ENCODE measurements around the gene LAIR1. TPM values are rescaled to one million over a fixed set of nuclear protein-coding genes. Genes with fewer than 3 reads are reported as not detected.
"Not testable (repeated sequence)": the region's sequence is repeated elsewhere in the genome, so short reads cannot be mapped to it uniquely, and the experiment has no call there.

Gene LAIR1
- total RNA-seq, 1 donor from 2014 or later: not detected

GRCh38 chr19:54376610-54377285, 12.0 kb upstream of the LAIR1 start:
- no peak overlapping the region for H3K4me3 Mint-ChIP-seq
- H3K36me3 Mint-ChIP-seq: no peaks in the 10 kb centered on the region
- TF ChIP-seq CTCF (conservative IDR thresholded peaks at IDR 0.05): no peak
- DNase-seq (ENCODE audit: extremely low spot score, unreplicated experiment): no peak
- peaks cover 25% of the 10 kb centered on the region for H3K27me3 Mint-ChIP-seq
- no peak overlapping the region for H3K27ac Mint-ChIP-seq
- no peaks in the 10 kb centered on the region for H3K4me1 Mint-ChIP-seq (ENCODE audit: unreplicated experiment)
- no peaks in the 10 kb centered on the region for H3K9me3 Mint-ChIP-seq

GRCh38 chr19:54375181-54375938, 10.6 kb upstream of the LAIR1 start:
- not testable (repeated sequence) for H3K9me3 Mint-ChIP-seq; H3K4me3 Mint-ChIP-seq; H3K4me1 Mint-ChIP-seq (ENCODE audit: unreplicated experiment); H3K27ac Mint-ChIP-seq; DNase-seq (ENCODE audit: extremely low spot score, unreplicated experiment); H3K36me3 Mint-ChIP-seq
- peaks cover 23% of the 10 kb centered on the region for H3K27me3 Mint-ChIP-seq

DNA sequence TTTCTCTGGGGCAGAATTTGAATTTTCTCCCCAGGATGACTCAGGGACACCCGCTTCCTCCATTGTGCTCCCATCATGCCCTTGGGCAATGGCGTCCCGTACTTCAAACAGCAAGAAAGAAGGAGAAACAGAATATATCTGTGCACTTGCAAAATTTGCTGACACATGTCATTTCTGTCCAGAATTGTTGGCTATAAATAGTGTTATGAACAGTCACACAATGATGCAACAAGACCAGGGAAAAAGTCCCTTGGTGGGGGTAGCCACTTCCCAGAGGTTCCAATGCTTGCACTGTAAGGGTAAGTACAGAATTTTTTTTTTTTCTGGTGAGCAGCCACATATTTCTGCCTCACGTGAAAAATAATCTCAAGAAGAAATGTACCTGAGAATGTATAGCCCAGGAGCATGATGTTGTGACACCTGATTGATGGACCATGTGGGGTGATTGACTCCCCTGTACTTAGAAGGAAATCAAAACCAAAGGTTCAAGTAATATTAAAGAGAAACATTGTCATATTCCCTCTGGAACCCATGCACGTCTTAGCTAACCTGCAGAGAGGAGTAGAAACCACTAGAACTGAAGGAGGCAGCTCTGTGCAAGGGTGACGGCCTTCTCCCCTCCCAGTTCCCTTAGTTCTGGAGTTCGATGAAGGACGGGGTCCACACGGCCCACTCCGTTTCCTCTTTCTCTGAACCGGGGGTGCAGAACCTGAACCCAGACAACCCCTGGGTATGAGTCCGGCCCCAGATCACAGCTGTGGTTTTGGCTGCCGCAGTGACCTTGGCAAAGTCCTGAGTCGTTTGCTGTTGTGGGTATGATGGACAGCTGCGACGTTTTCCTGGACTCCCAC, 9.3 kb upstream of the LAIR1 start:
- no peaks in the 10 kb centered on the region for H3K9me3 Mint-ChIP-seq
- peaks cover 18% of the 10 kb centered on the region for H3K27me3 Mint-ChIP-seq
- no peak overlapping the region for H3K27ac Mint-ChIP-seq

DNA sequence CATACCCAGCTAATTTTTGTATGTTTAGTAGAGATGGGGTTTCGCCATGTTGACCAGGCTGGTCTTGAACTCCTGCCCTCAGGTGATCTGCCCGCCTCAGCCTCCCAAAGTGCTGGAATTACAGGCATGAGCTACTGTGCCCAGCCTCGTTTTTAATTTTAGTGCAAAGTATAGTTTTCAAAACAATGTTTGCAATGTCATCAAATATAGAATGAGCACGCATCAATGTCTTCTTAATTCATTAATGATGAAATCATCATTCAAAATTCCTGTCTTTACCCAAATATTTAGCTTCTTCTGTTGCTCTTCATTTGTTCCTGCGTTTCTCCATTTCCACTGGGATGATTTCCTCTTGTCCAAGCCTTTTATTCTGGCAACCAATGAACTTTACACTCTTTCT, 6.7 kb upstream of the LAIR1 start:
- not testable (repeated sequence) for DNase-seq (ENCODE audit: extremely low spot score, unreplicated experiment); H3K4me1 Mint-ChIP-seq (ENCODE audit: unreplicated experiment); H3K36me3 Mint-ChIP-seq; H3K27ac Mint-ChIP-seq; H3K9me3 Mint-ChIP-seq; H3K4me3 Mint-ChIP-seq
- peaks cover 14% of the 10 kb centered on the region for H3K27me3 Mint-ChIP-seq

More for the DNA sequence above, 9.3 kb upstream of the LAIR1 start:
- Mint-ChIP-seq H3K4me3 (no peak overlapping the region), H3K36me3 (no peaks in the 10 kb centered on the region), H3K4me1 (ENCODE audit: unreplicated experiment) (no peaks in the 10 kb centered on the region)
- no peak for DNase-seq (ENCODE audit: extremely low spot score, unreplicated experiment)
- TF ChIP-seq CTCF (conservative IDR thresholded peaks at IDR 0.05): no peak

- H3K27me3 Mint-ChIP-seq: peaks cover 14% of the 10 kb centered on the region
- DNase-seq (ENCODE audit: extremely low spot score, unreplicated experiment); H3K4me1 Mint-ChIP-seq (ENCODE audit: unreplicated experiment); H3K9me3 Mint-ChIP-seq; H3K36me3 Mint-ChIP-seq; H3K4me3 Mint-ChIP-seq; H3K27ac Mint-ChIP-seq: not testable (repeated sequence)
Observed at GRCh38 chr19:54370434-54370796, 5.7 kb upstream of the LAIR1 start.

DNA sequence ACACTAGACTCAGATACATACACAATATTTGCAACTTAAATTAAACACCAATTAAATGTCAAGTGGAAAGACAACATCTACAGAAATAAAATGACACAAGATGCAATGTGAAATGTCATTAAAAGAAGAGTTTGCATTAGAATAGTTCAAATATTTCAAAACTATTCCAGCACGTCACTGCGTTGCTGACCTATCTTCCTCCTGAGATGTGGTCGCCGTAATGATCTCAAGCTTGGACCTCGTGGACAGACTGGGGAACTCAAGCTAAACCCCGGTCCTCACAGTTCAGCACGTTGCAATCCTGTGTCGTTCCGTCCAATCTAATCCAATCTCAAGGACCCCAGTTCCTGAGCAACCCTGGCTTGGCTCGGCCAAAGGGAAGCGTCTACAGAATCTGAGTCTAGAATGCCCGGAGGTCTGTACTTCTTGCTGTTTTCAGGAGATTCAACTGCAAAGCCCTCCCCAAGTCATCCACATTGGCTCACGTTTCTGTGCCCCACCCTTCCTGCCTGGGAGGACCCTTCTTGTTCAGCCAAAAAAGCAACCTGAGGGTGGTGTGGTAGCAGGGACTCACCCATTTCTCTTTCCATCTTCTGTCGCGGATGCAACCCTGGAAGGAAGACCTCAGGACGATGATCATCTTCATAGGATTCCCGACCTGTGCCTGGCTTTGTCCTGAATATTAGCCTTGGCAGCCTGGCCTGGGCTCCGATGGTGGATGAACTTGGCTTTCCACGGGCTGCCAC, 5.1 kb upstream of the LAIR1 start:
- DNase-seq (ENCODE audit: extremely low spot score, unreplicated experiment); H3K4me1 Mint-ChIP-seq (ENCODE audit: unreplicated experiment); H3K4me3 Mint-ChIP-seq; H3K9me3 Mint-ChIP-seq; H3K27ac Mint-ChIP-seq; H3K36me3 Mint-ChIP-seq: not testable (repeated sequence)
- H3K27me3 Mint-ChIP-seq: peaks cover 14% of the 10 kb centered on the region

GRCh38 chr19:54369082-54369687, 4.5 kb upstream of the LAIR1 start:
- Mint-ChIP-seq H3K27ac (no peak overlapping the region), H3K27me3 (peaks cover 14% of the 10 kb centered on the region), H3K4me3 (no peak overlapping the region), H3K9me3 (no peaks in the 10 kb centered on the region), H3K36me3 (no peaks in the 10 kb centered on the region), H3K4me1 (ENCODE audit: unreplicated experiment) (no peaks in the 10 kb centered on the region)
- no peak for TF ChIP-seq CTCF (conservative IDR thresholded peaks at IDR 0.05)
- DNase-seq (ENCODE audit: extremely low spot score, unreplicated experiment): no peak

Data from type B pancreatic cell (in vitro differentiated cells).